ENCODE results near the gene MZB1. TPM values are rescaled to one million over a fixed set of nuclear protein-coding genes. Genes with fewer than 3 reads are reported as not detected.
"Not testable (repeated sequence)": the region's sequence is repeated elsewhere in the genome, so short reads cannot be mapped to it uniquely, and the experiment has no call there.

Gene MZB1
- polyA plus RNA-seq, 4 donors: 0.22 to 0.90 (median 0.32) TPM

GRCh38 chr5:139378101-139378825 lies 11.4 kb downstream of the MZB1 start:
- no peak for DNase-seq (ENCODE audit: low read depth in 4 of 4, low spot score in 3 of 4)

- no peak for DNase-seq (ENCODE audit: low read depth in 4 of 4, low spot score in 3 of 4)
These were observed 12.5 kb downstream of the MZB1 start for GRCh38 chr5:139377226-139377625.

DNA sequence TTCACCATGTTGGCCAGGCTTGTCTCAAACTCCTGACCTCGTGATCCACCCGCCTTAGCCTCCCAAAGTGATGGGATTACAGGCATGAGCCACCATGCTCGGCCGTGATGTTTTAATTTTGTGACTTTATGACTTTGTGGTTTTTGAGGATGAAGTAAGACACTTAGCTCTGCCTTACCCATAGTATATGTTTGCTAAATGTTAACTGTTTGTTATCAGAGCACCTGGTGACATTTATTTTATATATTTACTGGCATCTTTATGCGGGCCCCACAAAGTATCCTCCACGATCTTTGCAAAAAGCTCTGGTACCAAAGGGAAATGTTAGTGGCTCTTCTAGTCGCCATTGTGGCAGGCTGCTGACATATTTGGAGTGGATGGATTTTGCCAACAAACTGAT lies 13.3 kb downstream of the MZB1 start:
- DNase-seq (ENCODE audit: low read depth in 4 of 4, low spot score in 3 of 4): no peak

DNA sequence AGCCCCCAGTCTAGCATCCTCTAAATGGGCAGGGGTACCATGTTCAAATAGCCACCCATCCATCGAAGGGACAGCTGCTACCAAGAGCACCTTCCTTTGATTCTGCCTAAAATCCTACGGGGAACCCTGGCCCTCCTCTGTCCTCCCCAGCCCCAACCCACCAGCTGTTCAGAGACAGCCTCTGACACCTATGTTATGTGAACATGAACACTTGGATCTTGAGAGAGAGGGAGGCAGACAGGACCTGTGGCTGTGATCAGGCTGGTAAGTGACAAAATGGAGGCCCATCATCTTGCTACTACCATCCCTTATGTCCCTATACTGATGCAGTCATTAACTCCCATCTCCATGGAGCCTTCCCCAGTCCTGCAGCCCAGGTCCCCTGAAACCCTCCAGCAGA lies 14.8 kb downstream of the MZB1 start:
- no peak for DNase-seq (ENCODE audit: low read depth in 4 of 4, low spot score in 3 of 4)

DNA sequence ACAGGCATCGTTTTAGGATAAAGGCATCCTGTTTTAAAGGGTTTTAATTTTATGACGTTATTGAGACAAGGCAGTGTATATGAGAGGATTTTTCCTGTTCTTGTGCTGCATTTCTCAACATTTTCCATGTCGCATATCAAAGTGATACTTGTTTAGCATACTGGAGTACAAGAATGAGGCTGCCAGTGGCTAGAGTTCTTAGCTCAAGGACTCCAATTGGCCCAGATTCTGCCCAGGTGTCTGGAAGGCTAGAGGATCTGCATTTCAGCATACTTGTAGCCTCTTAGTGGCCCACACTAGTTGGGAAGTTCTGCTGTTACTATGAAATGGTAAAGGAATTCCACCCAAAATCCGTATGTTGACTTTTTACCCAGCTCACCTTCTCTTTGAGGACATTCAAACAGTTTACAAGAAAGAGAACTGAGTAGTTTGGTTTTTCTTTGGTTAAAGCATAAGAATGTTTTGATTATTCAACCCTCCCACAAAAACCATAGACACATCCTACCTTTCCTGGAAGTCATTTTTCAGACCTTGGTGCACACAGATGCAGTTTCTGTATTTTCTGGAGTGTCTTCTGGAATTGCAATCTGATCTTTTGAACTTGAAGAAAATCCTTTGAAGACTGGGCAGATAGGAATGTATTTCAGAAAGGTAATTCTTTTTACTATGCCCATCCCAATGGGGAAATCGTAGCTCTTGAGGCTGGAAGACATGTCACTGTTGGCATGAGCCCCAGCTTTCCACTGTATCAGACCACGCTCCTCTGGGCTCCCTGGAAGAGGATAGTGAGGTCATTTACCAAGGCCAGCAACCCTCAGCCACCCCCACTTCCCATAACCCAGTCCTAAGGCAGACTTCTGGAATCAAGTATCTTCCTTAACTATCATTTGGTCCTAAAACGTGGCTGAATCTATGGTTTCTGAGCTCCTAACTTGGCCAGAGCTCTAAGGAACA lies 18.0 kb downstream of the MZB1 start:
- no peak for DNase-seq (ENCODE audit: low read depth in 4 of 4, low spot score in 3 of 4)

GRCh38 chr5:139369181-139369580 lies 20.5 kb downstream of the MZB1 start:
- DNase-seq (ENCODE audit: low read depth in 4 of 4, low spot score in 3 of 4): no peak

- DNase-seq (ENCODE audit: low read depth in 4 of 4, low spot score in 3 of 4): no peak
These were observed 21.1 kb downstream of the MZB1 start for GRCh38 chr5:139368613-139369012.

DNA sequence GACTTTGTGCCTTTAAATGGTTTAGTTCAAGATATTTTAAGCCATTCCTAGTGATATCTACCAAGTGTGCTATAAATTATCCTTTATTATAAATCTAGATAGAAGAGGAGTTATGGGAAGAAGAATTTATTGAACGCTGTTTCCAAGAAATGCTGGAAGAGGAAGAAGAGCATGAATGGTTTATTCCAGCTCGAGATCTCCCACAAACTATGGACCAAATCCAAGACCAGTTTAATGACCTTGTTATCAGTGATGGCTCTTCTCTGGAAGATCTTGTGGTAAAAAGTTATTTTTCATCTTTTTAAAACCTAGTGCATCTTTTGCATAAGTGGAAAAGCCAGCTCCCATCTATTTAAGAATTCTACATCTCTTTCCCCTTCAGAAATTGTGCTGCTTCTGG lies 25.2 kb downstream of the MZB1 start:
- DNase-seq (ENCODE audit: low read depth in 4 of 4, low spot score in 3 of 4): no peak

DNA sequence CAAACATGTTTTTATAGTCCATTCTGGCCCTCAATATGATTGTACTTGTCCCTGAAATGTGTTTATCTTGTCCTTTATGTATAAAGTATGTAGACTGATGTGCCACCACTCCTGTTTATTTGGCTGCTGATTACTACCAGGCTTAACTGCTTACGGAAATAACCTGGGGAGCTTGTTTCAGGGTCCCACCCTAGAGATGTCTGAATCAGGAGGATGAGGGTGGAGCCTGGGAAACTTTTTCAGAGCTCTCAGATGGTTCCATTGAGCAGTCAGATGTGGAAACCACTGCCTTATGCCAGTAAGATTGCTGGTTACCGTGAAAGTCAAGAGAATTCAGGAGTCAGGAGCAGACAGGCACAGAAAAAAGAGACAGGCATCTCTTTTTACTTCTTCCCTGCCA lies 25.8 kb downstream of the MZB1 start:
- DNase-seq (ENCODE audit: low read depth in 4 of 4, low spot score in 3 of 4): no peak

- no peak for DNase-seq (ENCODE audit: low read depth in 4 of 4, low spot score in 3 of 4)
These were observed 27.8 kb downstream of the MZB1 start for GRCh38 chr5:139361835-139362429.

- DNase-seq (ENCODE audit: low read depth in 4 of 4, low spot score in 3 of 4): no peak
These were observed 29.3 kb downstream of the MZB1 start for GRCh38 chr5:139360384-139360783.

- no peak for DNase-seq (ENCODE audit: low read depth in 4 of 4, low spot score in 3 of 4)
These were observed 31.6 kb downstream of the MZB1 start for GRCh38 chr5:139358064-139358463.

GRCh38 chr5:139355900-139356299 lies 33.8 kb downstream of the MZB1 start:
- DNase-seq (ENCODE audit: low read depth in 4 of 4, low spot score in 3 of 4): not testable (repeated sequence)

GRCh38 chr5:139354186-139354585 lies 35.5 kb downstream of the MZB1 start:
- no peak for DNase-seq (ENCODE audit: low read depth in 4 of 4, low spot score in 3 of 4)

- DNase-seq (ENCODE audit: low read depth in 4 of 4, low spot score in 3 of 4): not testable (repeated sequence)
These were observed 41.9 kb downstream of the MZB1 start for GRCh38 chr5:139347863-139348262.

DNA sequence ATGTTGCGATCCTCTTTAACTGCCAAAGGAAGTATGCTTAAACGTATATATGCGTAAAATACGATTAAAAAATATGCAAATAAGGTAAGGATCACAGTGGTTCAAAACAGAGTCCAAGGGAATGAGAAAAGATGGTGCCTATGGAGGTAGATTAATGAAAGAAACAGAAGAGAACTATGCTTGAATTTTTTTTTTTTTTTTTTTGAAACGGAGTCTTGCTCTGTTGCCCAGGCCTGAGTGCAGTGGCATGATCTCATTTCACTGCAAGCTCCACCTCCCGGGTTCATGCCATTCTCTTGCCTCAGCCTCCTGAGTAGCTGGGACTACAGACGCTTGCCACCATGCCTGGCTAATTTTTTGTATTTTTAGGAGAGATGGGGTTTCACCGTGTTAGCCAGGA lies 44.3 kb downstream of the MZB1 start:
- DNase-seq (ENCODE audit: low read depth in 4 of 4, low spot score in 3 of 4): not testable (repeated sequence)

DNA sequence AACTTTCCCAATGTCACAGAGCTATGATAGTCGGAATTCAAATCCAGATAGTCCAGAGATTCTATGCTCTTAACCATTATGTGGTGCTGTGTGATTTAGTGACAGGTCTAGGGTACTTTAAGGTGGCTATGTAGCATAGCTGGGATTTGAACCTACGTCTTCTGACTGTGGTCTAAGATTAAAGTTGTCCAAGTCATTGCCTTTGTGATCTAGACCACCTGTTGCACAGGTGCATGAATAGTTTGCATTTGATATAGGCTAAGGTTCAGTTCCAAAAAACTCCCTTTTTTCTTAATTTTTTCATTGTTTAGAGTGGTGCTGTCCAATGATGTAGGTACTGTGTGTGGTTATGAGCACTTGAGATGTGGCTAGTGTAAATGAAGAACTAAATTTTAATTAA lies 45.5 kb downstream of the MZB1 start:
- no peak for DNase-seq (ENCODE audit: low read depth in 4 of 4, low spot score in 3 of 4)

DNA sequence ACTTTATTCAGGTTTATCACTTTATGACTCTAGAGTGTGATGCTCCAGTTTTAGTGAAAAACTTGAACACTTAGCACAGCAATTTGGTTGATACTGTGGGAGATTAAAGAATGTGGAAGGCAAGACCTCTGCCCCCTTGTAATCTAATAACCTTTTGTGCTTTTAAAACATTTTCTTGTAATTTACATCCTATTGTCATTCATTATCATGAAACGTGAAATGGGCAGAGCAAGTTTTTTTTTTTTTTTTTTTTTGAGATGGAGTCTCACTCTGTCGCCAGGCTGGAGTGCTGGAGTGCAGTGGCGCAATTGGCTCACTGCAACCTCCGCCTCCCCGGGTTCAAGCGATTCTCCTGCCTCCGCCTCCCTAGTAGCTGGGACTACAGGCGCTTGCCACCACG lies 46.2 kb downstream of the MZB1 start:
- no peak for DNase-seq (ENCODE audit: low read depth in 4 of 4, low spot score in 3 of 4)

GRCh38 chr5:139342423-139342723 lies 47.3 kb downstream of the MZB1 start:
- DNase-seq (ENCODE audit: low read depth in 4 of 4, low spot score in 3 of 4): no peak

- DNase-seq (ENCODE audit: low read depth in 4 of 4, low spot score in 3 of 4): peak; percentile 96 to 98 (median 97)
These were observed 47.9 kb downstream of the MZB1 start, which contains the start of gene PAIP2 for GRCh38 chr5:139341689-139342422. Gene PAIP2, plus strand, starts transcription at chr5:139341854. Its CDS starts 21,931 bp downstream, at chr5:139363785.

DNA sequence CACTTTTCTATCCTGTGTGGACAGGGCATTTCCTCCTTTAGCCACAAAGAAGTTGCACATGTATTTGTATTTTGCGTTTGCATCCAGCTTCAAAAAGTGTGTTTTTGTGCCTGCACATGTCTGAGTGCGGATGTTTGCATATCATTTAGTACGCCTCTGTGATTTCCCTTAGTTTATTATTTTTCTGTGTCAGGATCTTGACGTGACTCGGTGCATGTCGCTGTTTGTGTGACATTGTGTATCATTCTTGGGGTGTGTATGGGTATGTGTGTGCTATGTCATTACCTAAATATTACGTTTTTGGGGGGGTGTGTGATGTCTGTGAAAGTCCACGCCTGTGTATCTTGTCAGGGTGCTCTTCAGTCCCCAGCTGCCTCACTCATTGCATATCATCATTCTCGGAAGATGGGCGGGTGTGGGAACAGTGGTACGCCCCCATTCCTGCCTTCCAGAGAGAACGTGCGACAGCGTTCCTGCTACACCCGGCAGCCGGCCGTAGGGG lies 48.5 kb downstream of the MZB1 start:
- DNase-seq (ENCODE audit: low read depth in 4 of 4, low spot score in 3 of 4): no peak
